GM12878 (cell line): ENCODE results near the gene SNAI3. TPM values are rescaled to one million over a fixed set of nuclear protein-coding genes. Genes with fewer than 3 reads are reported as not detected.
A peak's percentile ranks its signal among the peaks of the same experiment; 100 is the strongest.

Experiments used
- ATAC-seq: fragments of 200-7000 bp; cut with Tn5 transposase; 3 replicates; pipeline ENCODE4 v1.9.1; 2020; ENCODE audit warnings: mild to moderate bottlenecking, moderate library complexity
- BruUV-seq: library from RNA; stranded (reverse); fragments of 400-500 nt; replicated peaks from 2 replicates; lab custom pipeline; 2021; lab: Mats Ljungman, UMichigan
- CTCF ChIA-PET: fragments of 300-600 bp; sonication (Branson Sonifier 250); formaldehyde crosslinking; extraction: SDS; loops from one replicate; lab custom pipeline; 2021; ENCODE audit warnings: inconsistent platforms; lab: Yijun Ruan, JAX
- POLR2A ChIA-PET: fragments of 350-600 bp; formaldehyde crosslinking; extraction: SDS; loops from one replicate; lab custom pipeline; 2021; ENCODE audit warnings: inconsistent platforms; lab: Charles Lee
- RAD21 ChIA-PET: fragments of 300-600 bp; sonication (Branson Sonifier 250); formaldehyde crosslinking; loops from one replicate; lab custom pipeline; 2023; ENCODE audit warnings: antibody characterized with exemption; ENCODE audit not compliant: unreplicated experiment; lab: Charles Lee
- SMC1A ChIA-PET: fragments of 300-600 bp; sonication (Branson Sonifier 250); formaldehyde crosslinking; loops from one replicate; lab custom pipeline; 2023; ENCODE audit not compliant: unreplicated experiment, uncharacterized antibody; lab: Charles Lee
- DNase-seq: peaks from one replicate; pipeline ENCODE4 v3.0.0-alpha.2; 2011; ENCODE audit warnings: low read depth, low spot score
- FAIRE-seq: peaks from 3 replicates; lab custom pipeline; 2011; peaks lifted over from hg19 to GRCh38; lab: Jason Lieb, UNC
- H2AFZ ChIP-seq: 2 replicates; pipeline ENCODE4 v1.6.0; 2011; ENCODE audit warnings: low read depth, low read length, control low read depth; ENCODE audit not compliant: control insufficient read depth
- H3K27ac ChIP-seq: 2 replicates; pipeline ENCODE4 v1.5.1; 2011; ENCODE audit warnings: control low read depth; ENCODE audit not compliant: control insufficient read depth, insufficient read depth
- H3K27me3 ChIP-seq, 2 experiments: replicated peaks in 1 of 2; 2 replicates each; pipeline versions ENCODE4 v1.6.0 to v1.6.1; 2011; ENCODE audit warnings: low read length in 1 of 2; ENCODE audit not compliant: control insufficient read depth in 2 of 2, insufficient read depth in 2 of 2
- H3K36me3 ChIP-seq, 2 experiments: 2 replicates each; pipeline ENCODE4 v1.5.1; 2011; ENCODE audit warnings: low read length in 1 of 2; ENCODE audit not compliant: control insufficient read depth in 2 of 2, insufficient read depth in 2 of 2
- H3K4me1 ChIP-seq: 2 replicates; pipeline ENCODE4 v1.6.1; 2011; ENCODE audit warnings: mild to moderate bottlenecking, low read length, moderate library complexity, mixed read lengths; ENCODE audit not compliant: control insufficient read depth, insufficient read depth
- H3K4me2 ChIP-seq: 2 replicates; pipeline ENCODE4 v1.6.0; 2011; ENCODE audit warnings: control low read depth; ENCODE audit not compliant: control insufficient read depth, insufficient read depth
- H3K4me3 ChIP-seq: fragments of 200-600 bp; sonication (generic); 2 replicates; pipeline ENCODE4 v1.5.1; 2016
- H3K79me2 ChIP-seq: 2 replicates; pipeline ENCODE4 v1.6.0; 2011; ENCODE audit warnings: low read length; ENCODE audit not compliant: control insufficient read depth, insufficient read depth
- H3K9ac ChIP-seq: 2 replicates; pipeline ENCODE4 v1.8.0; 2011; ENCODE audit warnings: low read length, control low read depth, mixed read lengths; ENCODE audit not compliant: control insufficient read depth, insufficient read depth
- H3K9me3 ChIP-seq: replicated peaks from 3 replicates; pipeline ENCODE4 v1.5.1; 2011; ENCODE audit warnings: mild to moderate bottlenecking, low read length; ENCODE audit not compliant: control insufficient read depth, insufficient read depth
- H4K20me1 ChIP-seq: 2 replicates; pipeline ENCODE4 v1.6.0; 2011; ENCODE audit not compliant: control insufficient read depth, insufficient read depth
- ATF2 ChIP-seq: IDR thresholded peaks from 2 replicates; pipeline ENCODE4 v1.6.1; 2012; ENCODE audit warnings: low read length, inconsistent platforms
- BRCA1 ChIP-seq: IDR thresholded peaks from 2 replicates; pipeline ENCODE4 v1.6.1; 2011; ENCODE audit warnings: low read depth, low read length, improper control_type of control experiment
- FOXM1 ChIP-seq: IDR thresholded peaks from 2 replicates; pipeline ENCODE4 v1.6.1; 2012; ENCODE audit warnings: low read depth, mild to moderate bottlenecking, inconsistent platforms, low read length, moderate library complexity
- HCFC1 ChIP-seq: fragments of 150-350 bp; IDR thresholded peaks from 2 replicates; pipeline ENCODE4 v1.6.1; 2014; ENCODE audit warnings: low read length
- NR2C1 ChIP-seq: fragments of 450-650 bp; IDR thresholded peaks from 2 replicates; pipeline ENCODE4 v1.6.1; 2017; ENCODE audit warnings: antibody characterized with exemption, mild to moderate bottlenecking, moderate library complexity
- RBBP5 ChIP-seq: fragments of 200-600 bp; sonication (generic); conservative IDR thresholded peaks from 2 replicates; pipeline ENCODE4 v1.6.1; 2016
- WGBS: methylation state at CpG from one replicate; pipeline ENCODE4 v1.1.6; 2016; ENCODE audit warnings: low lambda C conversion rate; ENCODE audit not compliant: insufficient replicate concordance, insufficient coverage; ENCODE audit errors: missing lambda C conversion rate; 5-methylcytosine and 5-hydroxymethylcytosine counted together
- in situ Hi-C: fragments of 300-500 bp; cut with MboI; formaldehyde crosslinking; loops from 9 replicates; pipeline ENCODE4 v1.14.3; 2018; ENCODE audit warnings: mixed read lengths
- intact Hi-C: fragments of 100-400 bp; cut with micrococcal nuclease; formaldehyde crosslinking; loops from one replicate; pipeline ENCODE4 v1.14.2; 2022; ENCODE audit not compliant: unreplicated experiment
- polyA plus RNA-seq, 11 experiments: library from polyadenylated mRNA; depleted of rRNA in 4 of 11; unstranded in 6 of 11; stranded (reverse) in 5 of 11; fragments of >200 nt; fragmentation: Nextera tagmentation in 4 of 11; fragmentation: Illumina TruSeq in 1 of 11; extraction: Ambion mirVana in 4 of 11; extraction: Trizol in 1 of 11; gene quantifications; 1 replicate in 1 of 11; 2 replicates in 10 of 11; pipeline versions ENCODE4 v1.2.1 to v1.2.3, GENCODE V29; 2011 to 2016; ENCODE audit warnings: inconsistent platforms in 2 of 11, missing spikeins in 2 of 11, low read depth in 1 of 11
- total RNA-seq, 4 experiments: library from RNA; depleted of rRNA in 3 of 4; stranded (reverse); fragments of >200 nt in 3 of 4; fragmentation: Illumina TruSeq in 1 of 4; extraction: Trizol in 1 of 4; gene quantifications; 2 replicates each; pipeline versions ENCODE4 v1.2.1 to v1.2.3, GENCODE V29; 2013 to 2021

Gene SNAI3
- total and polyA plus RNA-seq, 10 of the 15 experiments (the other 5 are each of a cell fraction or from before 2014, with no cell fraction given): 0.21 to 7.4 (median 3.0) TPM

- no peak for FAIRE-seq
- Histone ChIP-seq H3K4me1 (peaks cover 37% of the 10 kb centered on the region), H3K4me2 (peak overlapping the region; percentile 88)
Measured at GRCh38 chr16:88680554-88681083, 5.7 kb downstream of the SNAI3 start.

DNA sequence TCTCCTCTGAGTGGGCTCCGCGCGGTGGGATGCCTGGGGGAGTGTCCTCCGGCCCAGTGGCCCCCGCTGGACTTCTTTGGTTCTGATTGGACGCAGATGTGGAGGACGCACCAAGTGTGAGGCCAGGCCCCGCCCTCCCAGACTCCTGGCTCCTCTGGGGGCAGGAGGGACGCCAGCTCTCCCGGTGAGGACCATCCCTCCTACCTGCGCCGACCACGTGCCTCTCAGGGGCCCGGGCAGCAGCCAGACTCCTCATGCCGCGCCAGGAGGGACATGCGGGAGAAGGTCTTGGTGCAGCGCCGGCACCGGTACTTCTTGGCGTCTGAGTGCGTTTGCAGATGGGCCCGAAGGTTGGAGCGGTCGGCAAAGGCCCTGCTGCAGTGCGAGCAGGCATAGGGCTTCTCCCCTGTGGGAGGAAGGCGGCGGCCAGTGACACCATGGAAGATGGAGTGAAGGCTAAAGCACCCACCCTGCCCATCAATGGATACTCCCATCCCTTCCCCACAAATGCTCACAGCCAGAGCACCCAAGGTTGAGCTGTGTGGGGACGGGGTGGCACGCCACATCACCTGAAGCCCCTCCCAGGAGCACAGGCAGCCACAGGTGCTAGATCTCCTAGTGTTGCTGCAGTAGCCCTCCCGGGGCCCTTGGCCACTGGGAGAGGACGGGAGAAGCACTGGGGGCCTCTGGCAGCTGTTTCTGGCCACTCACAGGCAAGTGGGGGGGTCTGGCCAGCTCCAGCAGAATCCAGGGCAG, 7.9 kb downstream of the SNAI3 start:
- no peaks in the 10 kb centered on the region for H3K27me3 ChIP-seq
- WGBS: 97% methylated on average over 28 of the region's 32 CpGs
- H3K36me3 ChIP-seq: no peaks in the 10 kb centered on the region
- H3K4me1 ChIP-seq: peaks cover 20% of the 10 kb centered on the region
- H3K9ac ChIP-seq: no peak overlapping the region
- no TSS peak for BruUV-seq
- ATAC-seq (no peak), DNase-seq (no peak)
- no peak overlapping the region for H3K4me3 ChIP-seq
- no peaks in the 10 kb centered on the region; the same call in 1 of the 2 replicates for H3K79me2 ChIP-seq
- H2AFZ ChIP-seq: no peak overlapping the region
- POLR2A ChIA-PET: no interaction called here
- no peak overlapping the region for H3K4me2 ChIP-seq
- in situ Hi-C loops: no loop called here
- TF ChIP-seq FOXM1: no peak
- TF ChIP-seq HCFC1: no peak
- no peak for TF ChIP-seq ATF2
- TF ChIP-seq, all 136 proteins: peak for 0
- ChIA-PET CTCF (interaction anchor here (2.2 kb wide), 1 partner anchor 11 kb away, joined by 9 read pairs; no protein-coding TSS in a partner anchor), RAD21 (no interaction called here), SMC1A (no interaction called here)
- H3K9me3 ChIP-seq: no peaks in the 10 kb centered on the region
- FAIRE-seq: no peak
- no peak overlapping the region for H3K27ac ChIP-seq
- intact Hi-C loops: no loop called here
- no peaks in the 10 kb centered on the region for H4K20me1 ChIP-seq

More at GRCh38 chr16:88680554-88681083, 5.7 kb downstream of the SNAI3 start:
- Histone ChIP-seq H2AFZ (peak overlapping the region; percentile 44; the same call in 1 of the 2 replicates), H3K27ac (peak overlapping the region; percentile 92), H3K9ac (peak overlapping the region; percentile 77; the same call in 1 of the 2 replicates), H4K20me1 (no peaks in the 10 kb centered on the region), H3K4me3 (peak overlapping the region; percentile 65), H3K9me3 (no peaks in the 10 kb centered on the region), H3K36me3 (no peaks in the 10 kb centered on the region), H3K27me3 (no peaks in the 10 kb centered on the region), H3K79me2 (no peaks in the 10 kb centered on the region; the same call in 1 of the 2 replicates)
- CTCF ChIA-PET: interaction anchor here (1.0 to 3.4 kb wide), 10 partner anchors 10 to 120 kb away, joined by 3 to 26 read pairs (median 6); no protein-coding TSS in a partner anchor
- TF ChIP-seq RBBP5: no peak
- no peak for TF ChIP-seq NR2C1
- no peak for TF ChIP-seq BRCA1
- POLR2A ChIA-PET: interaction anchor here (0.7 to 2.5 kb wide), 7 partner anchors 9 to 110 kb away, joined by 3 to 12 read pairs (median 6); partner anchors contain the start of genes CYBA, MVD and ZC3H18
- in situ Hi-C loops: no loop called here
- 76% methylated on average over 5 of the region's 5 CpGs for WGBS
- intact Hi-C loops: loop anchor here (1.0 to 2.0 kb wide), 3 partner anchors 17 to 30 kb away; partner anchors contain the start of genes CYBA and MVD
- no TSS peak for BruUV-seq
- DNase-seq (no peak), ATAC-seq (no peak)
- RAD21 ChIA-PET: interaction anchor here (1.0 to 2.5 kb wide), 6 partner anchors 16 to 45 kb away, joined by 4 to 10 read pairs (median 7); no protein-coding TSS in a partner anchor
- SMC1A ChIA-PET: interaction anchor here (0.8 to 3.1 kb wide), 7 partner anchors 9 to 53 kb away, joined by 3 to 13 read pairs (median 4); partner anchors contain the start of gene MVD
